ENCODE measurements around the gene PALM3.
"Not testable (repeated sequence)": the region's sequence is repeated elsewhere in the genome, so short reads cannot be mapped to it uniquely, and the experiment has no call there.

The PALM3 gene

DNA sequence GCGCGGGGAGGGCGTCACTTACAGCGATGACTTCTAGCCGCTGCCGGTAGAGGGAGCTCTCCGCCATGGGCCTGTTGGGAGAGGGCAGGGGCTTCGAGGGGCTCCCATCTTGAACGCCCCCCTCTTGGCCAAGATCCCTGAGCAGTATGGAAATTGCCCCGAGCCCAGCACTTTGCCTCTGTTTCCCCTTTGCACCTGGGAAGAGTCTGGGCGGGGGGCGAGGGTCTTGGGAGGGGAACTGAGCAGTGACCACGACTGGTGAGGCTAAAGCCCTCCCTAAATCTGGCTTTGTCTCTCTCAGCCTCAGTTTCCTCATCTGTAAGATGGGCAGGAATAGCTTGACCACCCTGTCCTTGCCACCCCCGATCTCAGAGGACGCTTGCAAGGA, 2.8 kb downstream of the PALM3 start:
- DNase-seq = peak; percentile 16

DNA sequence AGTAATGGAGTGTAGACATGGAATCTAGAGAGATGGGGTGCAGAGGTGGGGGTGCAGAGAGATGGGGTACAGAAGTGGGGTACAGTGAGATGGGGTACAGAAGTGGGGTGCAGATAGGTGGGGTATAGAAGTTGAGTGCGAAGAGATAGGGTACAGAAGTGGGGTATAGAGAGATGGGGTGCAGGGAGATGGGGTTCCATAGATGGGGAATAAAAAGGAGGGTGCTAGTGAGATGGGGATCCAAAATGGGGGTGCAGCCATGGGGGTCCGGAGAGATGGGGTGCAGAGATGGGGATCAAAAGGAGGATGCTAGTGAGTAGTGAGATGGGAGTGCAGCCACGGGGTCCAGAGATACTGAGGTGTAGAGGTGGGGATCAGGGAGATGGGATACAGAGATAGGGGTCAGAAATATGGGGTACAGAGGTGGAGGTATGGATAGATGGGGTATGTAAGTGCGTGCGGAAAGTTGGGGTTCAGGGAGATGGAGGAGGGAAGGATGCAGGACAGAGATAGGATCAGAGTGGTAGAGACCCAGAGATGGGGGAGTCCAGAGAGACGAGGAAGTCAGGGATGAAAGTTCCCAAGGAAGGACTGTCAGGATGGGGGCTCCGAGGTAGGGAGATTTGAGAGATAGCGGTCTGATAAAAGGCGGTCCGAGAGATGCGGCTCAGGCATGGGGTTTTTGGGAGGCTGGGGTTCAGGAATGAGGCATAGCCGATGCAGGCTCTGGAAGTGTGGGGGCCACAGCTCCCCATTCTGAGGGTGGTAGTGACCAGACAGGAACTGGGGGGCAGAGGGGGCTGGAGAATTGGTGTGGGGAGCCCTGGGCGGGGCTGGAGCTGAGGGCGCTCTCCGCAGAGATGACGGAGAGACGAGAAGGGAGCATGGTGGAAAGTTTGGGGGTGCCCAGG, 3.4 kb downstream of the PALM3 start:
- DNase-seq = no peak

GRCh38 chr19:14056741-14057356, 5.0 kb downstream of the PALM3 start:
- no peak for DNase-seq

- peak; percentile 19 for DNase-seq
Observed at GRCh38 chr19:14056069-14056666, 5.7 kb downstream of the PALM3 start.

DNA sequence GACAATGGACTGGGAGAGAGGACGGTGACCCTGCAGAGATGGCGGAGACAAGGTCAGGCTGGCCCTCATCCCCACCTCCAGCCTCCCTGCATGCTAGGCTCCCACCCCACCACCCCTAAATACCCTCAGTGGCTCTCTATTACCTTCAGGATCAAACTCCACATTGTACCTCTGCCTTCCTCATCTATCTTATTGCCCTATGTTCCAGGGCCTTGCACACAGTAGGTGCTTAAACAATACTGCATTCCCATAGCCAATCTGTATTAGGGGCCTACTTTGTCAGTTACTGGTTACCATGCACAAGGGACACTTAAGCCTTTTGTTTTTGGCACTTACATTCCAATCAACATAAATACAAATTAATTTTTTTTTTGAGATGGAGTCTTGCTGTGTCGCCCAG, 6.5 kb downstream of the PALM3 start:
- no peak for DNase-seq

DNA sequence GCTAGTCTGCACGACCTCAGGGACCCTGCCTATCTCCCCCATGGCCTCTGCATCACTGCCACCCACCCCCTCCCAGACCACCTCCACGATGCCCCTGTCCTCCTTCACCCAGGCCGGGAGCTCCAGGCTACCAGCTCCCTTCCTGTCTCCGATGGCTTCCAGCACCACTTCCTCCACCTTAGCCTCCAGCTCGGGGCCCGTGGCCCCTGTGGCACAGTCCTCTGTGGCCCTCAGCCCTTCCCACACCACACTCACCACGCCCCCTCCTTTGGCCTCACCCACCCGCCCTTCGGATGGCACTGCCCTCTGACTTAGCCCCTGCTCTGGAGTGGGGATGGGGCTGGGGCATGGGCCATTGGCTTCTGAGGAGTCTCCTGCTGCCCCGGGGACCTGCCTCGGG, 7.2 kb downstream of the PALM3 start:
- no peak for DNase-seq

GRCh38 chr19:14054099-14054498, 7.8 kb downstream of the PALM3 start:
- DNase-seq = no peak

DNA sequence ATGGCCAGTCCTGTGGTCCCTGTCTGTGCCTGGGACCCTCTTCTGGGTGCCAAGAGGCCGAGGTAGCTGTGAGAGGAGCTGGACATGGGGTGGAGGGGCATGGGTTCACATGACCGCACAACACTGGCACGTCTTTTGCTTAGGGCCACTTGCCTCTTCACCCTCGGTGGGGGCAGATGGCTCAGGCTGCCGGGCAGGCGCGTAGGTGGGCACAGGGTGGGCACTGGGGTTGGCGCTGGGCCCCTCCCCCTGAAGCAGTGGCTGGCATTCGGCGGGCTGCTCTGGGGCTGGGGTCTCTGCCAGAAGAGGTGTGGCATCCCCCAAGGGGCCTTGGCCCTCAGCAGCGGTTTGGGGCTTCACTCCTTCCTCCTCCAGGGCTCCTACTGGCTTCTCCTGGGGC, 8.4 kb downstream of the PALM3 start:
- DNase-seq = no peak

DNA sequence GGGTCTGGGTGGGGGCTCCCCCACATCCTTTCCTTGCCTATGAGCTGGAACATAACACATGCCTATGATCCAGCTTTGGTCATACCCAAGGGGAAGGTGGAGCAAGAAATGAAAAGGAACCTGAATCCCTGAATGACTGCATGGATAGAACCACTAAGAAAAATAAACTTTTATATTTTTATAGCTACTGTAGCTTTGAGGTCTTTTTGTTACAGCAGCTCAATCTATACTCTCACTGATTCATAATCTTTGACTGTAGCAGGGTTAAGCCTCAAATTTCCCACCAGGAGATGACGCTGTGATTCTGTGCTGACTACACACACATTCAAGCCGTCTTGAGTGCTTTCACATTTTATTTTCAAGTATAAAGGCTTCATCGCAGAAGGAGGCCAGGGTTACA, 8.8 kb downstream of the PALM3 start:
- no peak for DNase-seq

- DNase-seq = no peak
Observed at GRCh38 chr19:14052470-14052869, 9.4 kb downstream of the PALM3 start.

DNA sequence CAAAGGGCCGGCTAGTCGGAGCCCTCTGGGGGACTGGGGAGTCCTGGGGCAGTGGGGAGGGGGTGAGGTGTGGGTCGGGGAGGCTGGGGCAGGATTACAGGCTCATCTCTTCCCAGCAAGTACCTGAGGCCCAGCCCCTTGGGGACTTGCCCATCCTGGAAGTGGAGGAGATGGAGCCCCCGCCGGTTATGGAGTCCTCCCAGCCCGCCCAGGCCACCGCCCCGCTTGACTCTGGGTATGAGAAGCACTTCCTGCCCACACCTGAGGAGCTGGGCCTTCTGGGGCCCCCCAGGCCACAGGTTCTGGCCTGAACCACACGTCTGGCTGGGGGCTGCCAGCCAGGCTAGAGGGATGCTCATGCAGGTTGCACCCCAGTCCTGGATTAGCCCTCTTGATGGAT, 9.9 kb downstream of the PALM3 start:
- DNase-seq = no peak

DNA sequence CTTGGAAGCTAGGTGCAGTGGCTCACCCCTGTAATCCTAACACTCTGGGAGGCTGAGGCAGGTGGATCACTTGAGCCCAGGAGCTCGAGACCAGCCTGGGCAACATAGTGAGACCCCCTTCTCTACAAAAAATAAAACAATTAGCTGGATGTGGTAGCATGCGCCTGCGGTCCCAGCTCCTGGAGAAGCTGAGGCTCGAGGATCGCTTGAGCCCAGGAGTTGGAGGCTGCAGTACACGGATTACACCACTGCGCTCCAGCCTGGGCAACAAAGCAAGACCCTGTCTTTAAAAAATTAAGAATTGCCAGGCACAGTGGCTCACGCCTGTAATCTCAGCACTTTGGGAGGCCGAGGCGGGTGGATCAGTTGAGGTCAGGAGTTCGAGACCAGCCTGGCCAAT, 10.9 kb downstream of the PALM3 start:
- not testable (repeated sequence) for DNase-seq

- DNase-seq = no peak
Observed at GRCh38 chr19:14050512-14050911, 11.4 kb downstream of the PALM3 start.

- DNase-seq = peak; percentile 39
Observed at GRCh38 chr19:14048443-14049153, 13.3 kb downstream of the PALM3 start.

- DNase-seq = not testable (repeated sequence)
Observed at GRCh38 chr19:14047866-14048265, 14.0 kb downstream of the PALM3 start.

DNA sequence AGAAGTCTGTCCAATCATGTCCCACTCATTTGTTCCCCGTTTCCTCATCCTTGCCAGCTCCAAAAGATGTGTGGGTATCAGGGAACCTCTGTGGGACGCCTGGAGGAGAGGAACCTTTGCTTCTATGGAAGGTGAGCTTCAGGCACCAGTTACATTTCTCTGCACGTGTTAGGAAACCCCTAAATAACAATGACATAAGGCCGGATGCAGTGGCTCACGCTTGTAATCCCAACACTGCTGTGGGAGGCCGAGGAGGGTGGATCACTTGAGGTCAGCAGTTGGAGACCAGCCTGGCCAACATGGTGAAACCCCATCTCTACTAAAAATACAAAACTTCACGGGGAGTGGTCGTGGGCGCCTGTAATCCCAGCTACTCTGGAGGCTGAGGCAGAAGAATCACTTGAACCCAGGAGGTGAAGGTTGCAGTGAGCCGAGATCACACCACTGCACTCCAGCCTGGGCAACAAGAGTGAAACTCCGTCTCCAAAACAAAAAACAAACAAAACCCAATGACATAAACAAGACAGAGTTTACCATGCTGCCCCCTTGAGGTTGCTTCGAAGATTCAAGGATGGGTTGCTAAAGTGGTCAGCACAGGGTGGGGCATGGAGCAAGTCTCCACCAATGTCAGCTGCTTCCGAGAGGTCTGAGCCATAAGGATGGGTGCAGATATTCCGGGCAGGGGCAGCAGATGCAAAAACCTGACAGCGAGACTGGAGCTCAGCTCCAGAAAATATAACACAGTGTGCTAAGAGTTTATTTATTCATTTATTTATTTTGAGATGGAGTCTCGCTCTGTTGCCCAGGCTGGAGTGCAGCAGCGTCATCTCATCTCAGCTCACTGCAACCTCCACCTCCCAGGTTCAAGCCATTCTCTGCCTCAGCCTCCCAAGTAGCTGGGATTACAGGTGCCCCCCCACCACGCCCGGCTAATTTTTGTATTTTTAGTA, 18.9 kb downstream of the PALM3 start:
- peak; percentile 58 for DNase-seq

DNA sequence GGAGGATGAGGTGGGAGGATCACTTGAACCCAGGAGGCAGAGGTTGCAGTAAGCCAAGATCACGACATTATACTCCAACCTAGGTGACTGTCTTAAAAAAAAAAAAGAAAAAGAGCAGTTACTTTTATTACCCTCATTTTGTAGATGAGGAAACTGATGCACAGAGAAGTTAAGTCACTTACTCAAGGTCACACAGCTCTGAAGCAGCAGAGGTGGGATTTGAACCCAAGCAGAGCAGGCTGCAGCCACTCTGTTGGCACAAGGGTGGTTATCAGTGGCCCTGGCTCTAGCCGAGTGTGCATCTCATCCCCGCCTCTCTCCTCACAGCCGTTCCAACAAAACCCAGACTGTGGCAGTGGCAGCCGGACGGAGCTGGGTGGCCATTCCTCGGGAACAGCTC, 22.7 kb downstream of the PALM3 start:
- no peak for DNase-seq

DNA sequence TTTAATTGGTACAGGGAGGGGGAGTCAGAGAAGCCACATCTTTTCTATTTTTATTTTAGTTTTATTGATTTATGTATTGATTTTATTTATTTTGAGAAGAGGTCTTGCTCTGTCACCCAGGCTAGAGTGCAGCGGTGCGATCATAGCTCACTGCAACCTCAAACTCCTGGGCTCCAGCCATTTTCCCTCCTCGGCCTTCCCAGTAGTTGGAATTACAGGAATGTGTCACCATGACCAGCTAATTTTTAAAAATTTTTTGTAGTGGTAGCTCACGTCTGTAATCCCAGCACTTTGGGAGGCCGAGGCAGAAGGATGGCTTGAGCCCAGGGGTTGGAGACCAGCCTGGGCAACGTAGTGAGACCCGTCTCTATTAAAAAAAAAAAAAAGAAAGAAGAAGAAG, 26.2 kb downstream of the PALM3 start:
- no peak for DNase-seq

DNA sequence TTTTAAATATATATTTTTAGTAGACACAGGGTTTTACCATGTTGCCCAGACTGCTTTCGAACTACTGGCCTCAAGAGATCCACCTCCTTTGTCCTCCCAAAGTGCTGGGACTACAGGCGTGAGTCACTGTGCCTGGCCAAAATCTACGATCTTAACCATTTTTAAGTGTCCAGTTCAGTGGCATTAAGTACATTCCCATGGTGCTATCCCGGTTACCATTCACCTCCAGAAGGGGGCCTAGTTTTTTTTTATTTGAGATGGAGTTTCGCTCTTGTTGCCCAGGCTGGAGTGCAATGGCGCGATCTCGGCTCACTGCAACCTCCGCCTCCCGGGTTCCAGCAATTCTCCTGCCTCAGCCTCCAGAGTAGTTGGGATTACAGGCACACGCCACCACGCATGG, 26.7 kb downstream of the PALM3 start:
- DNase-seq = not testable (repeated sequence)

- no peak for DNase-seq
Observed at GRCh38 chr19:14033946-14034345, 27.9 kb downstream of the PALM3 start.

DNA sequence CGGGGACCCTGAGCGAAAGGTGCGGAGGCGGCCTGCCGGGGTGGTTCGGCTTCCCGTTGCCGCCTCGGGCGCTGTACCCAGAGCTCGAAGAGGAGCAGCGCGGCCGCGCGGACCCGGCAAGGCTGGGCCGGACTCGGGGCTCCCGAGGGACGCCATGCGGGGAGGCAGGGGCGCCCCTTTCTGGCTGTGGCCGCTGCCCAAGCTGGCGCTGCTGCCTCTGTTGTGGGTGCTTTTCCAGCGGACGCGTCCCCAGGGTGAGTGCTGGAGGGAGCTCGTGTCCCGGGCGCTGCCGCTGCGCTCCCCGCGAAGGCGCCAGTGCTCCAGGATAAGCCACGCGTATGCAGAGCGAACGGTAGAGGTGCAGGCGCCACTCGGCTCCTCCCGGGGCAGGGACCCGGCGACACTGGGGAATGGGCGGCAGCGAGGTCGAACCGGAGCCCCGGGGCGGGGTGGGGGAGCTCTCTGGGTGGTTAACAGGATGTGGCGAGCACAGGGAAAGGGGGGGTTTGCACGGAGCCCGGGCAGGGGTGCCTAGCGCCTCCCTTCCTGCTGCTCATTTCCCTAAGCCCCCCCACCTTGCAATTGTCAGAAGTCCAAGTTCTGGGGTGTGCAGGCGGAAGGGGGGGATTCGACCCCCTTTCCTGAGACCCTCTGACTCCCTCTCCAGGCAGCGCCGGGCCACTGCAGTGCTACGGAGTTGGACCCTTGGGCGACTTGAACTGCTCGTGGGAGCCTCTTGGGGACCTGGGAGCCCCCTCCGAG, 30.0 kb downstream of the PALM3 start, which contains the start of gene IL27RA:
Gene IL27RA (plus strand): TSS at position 44 of the 762 bp plus-strand sequence. CDS start 111 bp downstream, at position 155.
- peak; percentile 78 for DNase-seq
